Adrenal gland (tissue), 5 donors: ENCODE measurements around the gene CFAP74.

Experiments
- POLR2A ChIP-seq, 2 donors: fragments of 450-650 bp; IDR thresholded peaks; one replicate each; pipeline ENCODE4 v1.6.1; 2017; ENCODE audit warnings: antibody characterized with exemption in 2 of 2, mild to moderate bottlenecking in 2 of 2, moderate library complexity in 1 of 2
- TF ChIP-seq, protein P1 (sequence below), 6 experiments: fragments of 450-650 bp in 4 of 6; fragments of 200-600 bp in 2 of 6; sonication (generic) in 1 of 6; IDR thresholded peaks; 1 replicate in 5 of 6; 2 replicates in 1 of 6; pipeline versions ENCODE4 v1.5.1 to v1.8.0; 2016 to 2021; ENCODE audit warnings: antibody characterized with exemption in 6 of 6, mild to moderate bottlenecking in 2 of 6, moderate library complexity in 1 of 6
- donor health status: DM: no; HTN: no; CAD: no.

DNA sequence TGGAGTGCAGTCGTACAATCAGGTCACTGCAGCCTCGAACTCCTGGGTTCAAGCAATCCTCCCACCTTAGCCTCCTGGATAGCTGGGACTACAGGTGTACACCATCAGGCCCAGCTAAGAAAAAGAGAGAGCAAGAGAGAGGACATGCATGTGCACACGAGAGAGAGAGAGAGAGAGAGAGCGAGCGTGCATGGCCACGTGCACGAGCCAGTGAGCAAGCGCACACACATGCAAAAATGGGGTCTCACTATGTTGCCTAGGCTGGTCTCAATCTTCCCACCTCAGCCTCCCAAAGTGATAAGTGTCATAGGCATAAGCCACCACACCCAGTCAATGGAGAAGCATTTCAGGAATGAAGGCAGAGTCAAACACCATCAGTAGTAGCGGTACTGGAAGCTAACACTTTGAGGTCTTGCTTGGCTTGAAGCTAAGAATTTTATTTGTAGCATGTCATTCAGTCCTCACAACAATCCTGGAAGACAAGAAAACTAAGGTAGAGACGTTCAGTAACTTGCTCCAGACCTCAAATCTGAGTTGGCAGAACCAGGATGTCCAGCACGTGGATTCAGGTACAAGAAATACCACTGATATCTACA is 127.2 kb downstream of the CFAP74 start:
- TF ChIP-seq, protein P1, sequence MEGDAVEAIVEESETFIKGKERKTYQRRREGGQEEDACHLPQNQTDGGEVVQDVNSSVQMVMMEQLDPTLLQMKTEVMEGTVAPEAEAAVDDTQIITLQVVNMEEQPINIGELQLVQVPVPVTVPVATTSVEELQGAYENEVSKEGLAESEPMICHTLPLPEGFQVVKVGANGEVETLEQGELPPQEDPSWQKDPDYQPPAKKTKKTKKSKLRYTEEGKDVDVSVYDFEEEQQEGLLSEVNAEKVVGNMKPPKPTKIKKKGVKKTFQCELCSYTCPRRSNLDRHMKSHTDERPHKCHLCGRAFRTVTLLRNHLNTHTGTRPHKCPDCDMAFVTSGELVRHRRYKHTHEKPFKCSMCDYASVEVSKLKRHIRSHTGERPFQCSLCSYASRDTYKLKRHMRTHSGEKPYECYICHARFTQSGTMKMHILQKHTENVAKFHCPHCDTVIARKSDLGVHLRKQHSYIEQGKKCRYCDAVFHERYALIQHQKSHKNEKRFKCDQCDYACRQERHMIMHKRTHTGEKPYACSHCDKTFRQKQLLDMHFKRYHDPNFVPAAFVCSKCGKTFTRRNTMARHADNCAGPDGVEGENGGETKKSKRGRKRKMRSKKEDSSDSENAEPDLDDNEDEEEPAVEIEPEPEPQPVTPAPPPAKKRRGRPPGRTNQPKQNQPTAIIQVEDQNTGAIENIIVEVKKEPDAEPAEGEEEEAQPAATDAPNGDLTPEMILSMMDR (IDR thresholded peaks at IDR 0.05): no peak
- no peak for TF ChIP-seq POLR2A (IDR thresholded peaks at IDR 0.05)
